Neural progenitor cell (in vitro differentiated cells): ENCODE results near the gene LAMTOR1. TPM values are rescaled to one million over a fixed set of nuclear protein-coding genes. Genes with fewer than 3 reads are reported as not detected.

Experiments
- DNase-seq: peaks from one replicate; pipeline ENCODE4 v3.0.0-alpha.2; 2016; ENCODE audit warnings: low spot score
- H2AFZ ChIP-seq: fragments of 200-600 bp; sonication (generic); replicated peaks from 2 replicates; pipeline ENCODE4 v1.6.1; 2016; ENCODE audit warnings: antibody characterized with exemption
- H3F3A ChIP-seq: fragments of 200-600 bp; sonication (generic); 2 replicates; pipeline ENCODE4 v1.6.1; 2016; ENCODE audit warnings: antibody characterized with exemption, low read depth
- H3K27ac ChIP-seq: fragments of 200-600 bp; sonication (generic); 2 replicates; pipeline ENCODE4 v1.5.1; 2016; ENCODE audit warnings: mild to moderate bottlenecking
- H3K27me3 ChIP-seq: fragments of 200-600 bp; sonication (generic); 2 replicates; pipeline ENCODE4 v1.6.1; 2016; ENCODE audit warnings: mild to moderate bottlenecking, moderate library complexity
- H3K36me3 ChIP-seq: fragments of 200-600 bp; sonication (generic); 2 replicates; pipeline ENCODE4 v1.5.1; 2016
- H3K4me1 ChIP-seq: fragments of 200-600 bp; sonication (generic); 2 replicates; pipeline ENCODE4 v1.6.1; 2016; ENCODE audit warnings: mixed run types
- H3K4me2 ChIP-seq: fragments of 200-600 bp; sonication (generic); 2 replicates; pipeline ENCODE4 v1.6.1; 2016
- H3K4me3 ChIP-seq: fragments of 200-600 bp; sonication (generic); 2 replicates; pipeline ENCODE4 v1.5.1; 2016
- H3K79me2 ChIP-seq: fragments of 200-600 bp; sonication (generic); 2 replicates; pipeline ENCODE4 v1.6.1; 2016; ENCODE audit warnings: low read depth
- H3K9ac ChIP-seq: fragments of 200-600 bp; sonication (generic); 2 replicates; pipeline ENCODE4 v1.6.1; 2016
- H3K9me3 ChIP-seq: fragments of 200-600 bp; sonication (generic); 2 replicates; pipeline ENCODE4 v1.5.1; 2016; ENCODE audit warnings: low read depth
- H4K20me1 ChIP-seq: fragments of 200-600 bp; sonication (generic); 2 replicates; pipeline ENCODE4 v1.6.1; 2016; ENCODE audit warnings: low read depth
- H3K27ac Mint-ChIP-seq: 3 replicates; pipeline ENCODE4 v1.8.0; 2021; ENCODE audit warnings: mixed read lengths
- H3K27me3 Mint-ChIP-seq: 2 replicates; pipeline ENCODE4 v1.8.0; 2022; ENCODE audit warnings: low read depth, mild to moderate bottlenecking, inconsistent platforms, moderate library complexity, mixed read lengths; ENCODE audit not compliant: insufficient read depth
- H3K36me3 Mint-ChIP-seq: 3 replicates; pipeline ENCODE4 v1.8.0; 2021; ENCODE audit warnings: mixed read lengths
- H3K4me1 Mint-ChIP-seq: 3 replicates; pipeline ENCODE4 v1.8.0; 2021; ENCODE audit warnings: mixed read lengths
- H3K4me3 Mint-ChIP-seq: 3 replicates; pipeline ENCODE4 v1.8.0; 2021; ENCODE audit warnings: mild to moderate bottlenecking, moderate library complexity, mixed read lengths
- H3K9me3 Mint-ChIP-seq: 3 replicates; pipeline ENCODE4 v1.8.0; 2020; ENCODE audit warnings: mixed read lengths
- EZH2 ChIP-seq: fragments of 200-600 bp; sonication (generic); IDR thresholded peaks from 2 replicates; pipeline ENCODE4 v1.6.1; 2017; ENCODE audit warnings: antibody characterized with exemption, mild to moderate bottlenecking, moderate library complexity
- EZH2phosphoT487 ChIP-seq: fragments of 200-600 bp; sonication (generic); IDR thresholded peaks from 2 replicates; pipeline ENCODE4 v1.6.1; 2017; ENCODE audit warnings: antibody characterized with exemption
- total RNA-seq: library from RNA; depleted of rRNA; stranded (reverse); fragments of >200 nt; gene quantifications from 2 replicates; pipeline ENCODE4 v1.2.3, GENCODE V29; 2015; ENCODE audit warnings: low replicate concordance
- TF ChIP-seq, protein P1 (sequence below): fragments of 200-600 bp; sonication (generic); IDR thresholded peaks from 2 replicates; pipeline ENCODE4 v1.5.1; 2017; ENCODE audit warnings: antibody characterized with exemption, mild to moderate bottlenecking

LAMTOR1 gene
- total RNA-seq, 1 donor from 2014 or later = 41.6 TPM

DNA sequence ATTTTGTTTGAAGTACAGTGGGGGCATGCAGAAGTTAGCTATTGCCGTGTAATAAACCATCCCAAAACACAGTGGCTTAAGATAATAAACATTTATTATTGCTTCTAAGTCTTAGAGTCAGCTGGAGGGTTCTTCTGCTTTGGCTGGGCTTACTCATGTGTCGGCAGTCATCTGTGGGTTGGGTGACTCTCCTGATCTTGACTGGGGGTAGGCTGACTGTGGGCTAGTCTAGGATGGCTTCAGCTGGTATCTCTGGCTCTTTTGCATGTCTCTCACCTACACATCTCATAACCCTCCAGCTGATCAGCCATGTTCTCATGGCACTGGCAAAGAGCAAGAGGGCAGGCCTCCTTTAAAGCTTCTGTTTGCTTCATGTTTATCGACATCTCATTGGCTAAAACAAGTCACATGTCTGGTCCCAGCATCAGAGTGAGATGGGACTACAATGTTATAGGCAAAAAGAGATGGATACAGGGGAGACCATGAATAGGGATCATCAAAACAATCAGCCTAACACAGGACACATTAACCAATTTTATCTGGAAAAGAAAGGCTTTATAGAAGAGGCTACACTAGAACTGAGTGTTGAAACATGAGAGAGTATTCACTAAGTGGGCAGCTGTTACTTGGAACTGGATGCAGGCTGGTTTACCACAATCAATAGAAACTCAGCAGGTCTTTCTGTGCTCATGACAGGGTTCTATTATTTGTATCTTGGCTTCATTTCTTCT, 17.3 kb downstream of the LAMTOR1 start:
- Histone ChIP-seq H3K36me3 (no peaks in the 10 kb centered on the region), H3K79me2 (no peaks in the 10 kb centered on the region), H3K9ac (no peak overlapping the region), H3K4me2 (peak overlapping the region; percentile 20), H3K27me3 (no peaks in the 10 kb centered on the region), H3F3A (peaks cover 31% of the 10 kb centered on the region), H2AFZ (no peak overlapping the region), H3K4me1 (peaks cover 9% of the 10 kb centered on the region), H3K27ac (peak overlapping the region; percentile 60), H4K20me1 (no peaks in the 10 kb centered on the region), H3K4me3 (no peak overlapping the region), H3K9me3 (no peaks in the 10 kb centered on the region)
- Mint-ChIP-seq H3K4me3 (no peak overlapping the region), H3K9me3 (no peaks in the 10 kb centered on the region), H3K27me3 (no peaks in the 10 kb centered on the region), H3K27ac (peak overlapping the region; percentile 50), H3K4me1 (peaks cover 19% of the 10 kb centered on the region), H3K36me3 (no peaks in the 10 kb centered on the region)
- no peak for DNase-seq
- TF ChIP-seq, protein P1, sequence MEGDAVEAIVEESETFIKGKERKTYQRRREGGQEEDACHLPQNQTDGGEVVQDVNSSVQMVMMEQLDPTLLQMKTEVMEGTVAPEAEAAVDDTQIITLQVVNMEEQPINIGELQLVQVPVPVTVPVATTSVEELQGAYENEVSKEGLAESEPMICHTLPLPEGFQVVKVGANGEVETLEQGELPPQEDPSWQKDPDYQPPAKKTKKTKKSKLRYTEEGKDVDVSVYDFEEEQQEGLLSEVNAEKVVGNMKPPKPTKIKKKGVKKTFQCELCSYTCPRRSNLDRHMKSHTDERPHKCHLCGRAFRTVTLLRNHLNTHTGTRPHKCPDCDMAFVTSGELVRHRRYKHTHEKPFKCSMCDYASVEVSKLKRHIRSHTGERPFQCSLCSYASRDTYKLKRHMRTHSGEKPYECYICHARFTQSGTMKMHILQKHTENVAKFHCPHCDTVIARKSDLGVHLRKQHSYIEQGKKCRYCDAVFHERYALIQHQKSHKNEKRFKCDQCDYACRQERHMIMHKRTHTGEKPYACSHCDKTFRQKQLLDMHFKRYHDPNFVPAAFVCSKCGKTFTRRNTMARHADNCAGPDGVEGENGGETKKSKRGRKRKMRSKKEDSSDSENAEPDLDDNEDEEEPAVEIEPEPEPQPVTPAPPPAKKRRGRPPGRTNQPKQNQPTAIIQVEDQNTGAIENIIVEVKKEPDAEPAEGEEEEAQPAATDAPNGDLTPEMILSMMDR = no peak
- no peak for TF ChIP-seq EZH2phosphoT487
- no peak for TF ChIP-seq EZH2

DNA sequence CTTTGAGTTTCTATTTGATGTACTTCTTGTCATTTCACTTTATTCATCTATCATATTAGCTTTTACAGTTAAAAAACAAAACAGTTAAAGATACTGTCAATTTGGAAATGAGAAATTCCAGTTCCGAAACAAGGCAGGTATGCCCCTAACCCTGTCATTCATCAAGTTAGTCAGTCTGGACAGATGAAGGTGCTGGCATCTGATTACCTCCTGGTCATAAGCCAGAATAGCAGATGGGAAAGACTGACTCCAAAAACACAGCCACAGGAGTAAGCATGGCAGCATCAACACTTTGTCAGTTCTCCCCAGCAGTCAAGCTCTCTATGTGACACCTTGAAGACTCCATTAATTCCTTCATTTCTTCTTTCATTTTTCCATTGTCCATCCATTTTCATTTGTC, 18.1 kb downstream of the LAMTOR1 start:
- H3K27me3 Mint-ChIP-seq = peaks cover 2% of the 10 kb centered on the region
- no peaks in the 10 kb centered on the region for H3K9me3 Mint-ChIP-seq

DNA sequence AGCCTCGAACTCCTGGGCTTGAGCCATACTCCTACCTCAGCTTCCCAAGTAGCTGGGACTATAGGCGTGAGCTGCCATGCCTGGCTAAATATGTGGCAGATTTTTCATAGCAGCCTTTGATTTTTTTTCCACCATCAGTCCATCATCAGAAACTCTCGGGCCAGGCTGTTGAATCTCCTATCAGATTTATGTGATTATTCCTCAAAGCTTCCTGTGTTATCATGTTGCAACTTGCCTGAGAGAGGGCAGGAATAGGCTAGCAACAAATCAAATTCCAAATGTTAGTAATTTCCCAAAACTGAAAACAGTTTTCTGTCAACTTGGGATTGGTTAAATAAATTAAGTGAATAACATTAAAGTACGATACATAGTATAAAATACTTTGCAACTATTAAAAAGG, 19.0 kb downstream of the LAMTOR1 start:
- H3K4me2 ChIP-seq = no peak overlapping the region
- H3K36me3 ChIP-seq = no peaks in the 10 kb centered on the region
- Mint-ChIP-seq H3K36me3 (no peaks in the 10 kb centered on the region), H3K4me3 (no peak overlapping the region), H3K9me3 (no peaks in the 10 kb centered on the region), H3K27ac (no peak overlapping the region), H3K27me3 (peaks cover 2% of the 10 kb centered on the region), H3K4me1 (peaks cover 23% of the 10 kb centered on the region)
- peaks cover 34% of the 10 kb centered on the region for H3F3A ChIP-seq
- peaks cover 10% of the 10 kb centered on the region for H3K4me1 ChIP-seq
- H3K9ac ChIP-seq = no peak overlapping the region
- H2AFZ ChIP-seq = no peak overlapping the region
- no peaks in the 10 kb centered on the region for H3K27me3 ChIP-seq
- no peak for TF ChIP-seq EZH2phosphoT487
- TF ChIP-seq, protein P1 = no peak
- no peak for TF ChIP-seq EZH2
- peaks cover 11% of the 10 kb centered on the region for H3K79me2 ChIP-seq
- peaks cover 9% of the 10 kb centered on the region for H4K20me1 ChIP-seq
- H3K9me3 ChIP-seq = no peaks in the 10 kb centered on the region
- no peak overlapping the region for H3K27ac ChIP-seq
- no peak for DNase-seq
- no peak overlapping the region for H3K4me3 ChIP-seq

More for the DNA sequence above, 18.1 kb downstream of the LAMTOR1 start:
- no peak overlapping the region for H2AFZ ChIP-seq
- no peak overlapping the region for H3K4me2 ChIP-seq
- no peak for DNase-seq
- no peaks in the 10 kb centered on the region for H3K9me3 ChIP-seq
- no peaks in the 10 kb centered on the region for H3K36me3 ChIP-seq
- no peak overlapping the region for H3K4me3 Mint-ChIP-seq
- peaks cover 9% of the 10 kb centered on the region for H3K4me1 ChIP-seq
- no peak overlapping the region for H3K27ac ChIP-seq
- no peak overlapping the region for H3K9ac ChIP-seq
- H3K36me3 Mint-ChIP-seq = no peaks in the 10 kb centered on the region
- H3F3A ChIP-seq = peaks cover 31% of the 10 kb centered on the region
- H3K4me1 Mint-ChIP-seq = peaks cover 20% of the 10 kb centered on the region
- TF ChIP-seq, protein P1 = no peak
- TF ChIP-seq EZH2phosphoT487 = no peak
- no peak for TF ChIP-seq EZH2
- H3K4me3 ChIP-seq = no peak overlapping the region
- peaks cover under 1% of the 10 kb centered on the region for H4K20me1 ChIP-seq
- no peaks in the 10 kb centered on the region for H3K27me3 ChIP-seq
- peaks cover 2% of the 10 kb centered on the region for H3K79me2 ChIP-seq
- H3K27ac Mint-ChIP-seq = no peak overlapping the region
